ENCODE data around the gene BCR.

BCR gene

DNA sequence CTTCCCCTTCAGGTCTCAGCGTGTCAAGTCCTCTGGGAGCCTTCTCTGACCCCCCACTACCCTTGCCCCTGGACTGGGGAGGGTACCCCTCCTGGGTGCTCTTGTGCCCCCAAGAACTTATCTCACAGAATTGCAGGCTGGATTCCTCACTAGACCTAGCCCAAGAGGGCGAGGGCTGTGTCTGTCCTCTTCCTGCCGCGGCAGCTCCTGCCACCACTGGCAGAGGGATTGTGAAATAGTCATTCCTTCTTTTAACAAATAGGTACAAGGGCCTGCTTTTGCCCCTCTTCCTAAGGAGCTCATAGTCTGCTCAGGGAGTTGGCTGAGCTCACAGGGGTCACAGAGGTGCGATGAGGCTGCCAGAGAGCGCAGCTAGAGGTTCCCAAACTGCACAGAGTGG lies 29.5 kb upstream of the BCR start:
- DNase-seq: no peak

DNA sequence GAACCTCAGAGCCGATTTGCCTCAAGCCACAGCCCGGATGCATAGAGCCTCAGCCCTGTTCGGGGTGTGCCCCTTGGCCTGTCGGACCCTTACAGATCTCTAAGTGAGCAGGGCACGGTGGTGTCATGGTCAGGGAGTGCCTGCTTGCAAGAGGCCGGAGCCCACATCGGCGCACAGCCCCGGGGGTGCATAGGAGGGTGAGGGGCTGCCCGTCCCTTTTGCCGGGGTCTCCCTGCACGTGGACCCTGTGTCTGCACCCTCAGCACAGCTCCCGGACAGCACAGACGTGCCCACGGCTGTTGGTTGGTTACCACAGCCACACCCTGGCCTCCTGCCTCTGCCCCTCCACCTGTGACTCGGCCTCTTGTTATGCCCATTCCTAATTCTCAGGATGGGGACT lies 28.5 kb upstream of the BCR start:
- DNase-seq: no peak

DNA sequence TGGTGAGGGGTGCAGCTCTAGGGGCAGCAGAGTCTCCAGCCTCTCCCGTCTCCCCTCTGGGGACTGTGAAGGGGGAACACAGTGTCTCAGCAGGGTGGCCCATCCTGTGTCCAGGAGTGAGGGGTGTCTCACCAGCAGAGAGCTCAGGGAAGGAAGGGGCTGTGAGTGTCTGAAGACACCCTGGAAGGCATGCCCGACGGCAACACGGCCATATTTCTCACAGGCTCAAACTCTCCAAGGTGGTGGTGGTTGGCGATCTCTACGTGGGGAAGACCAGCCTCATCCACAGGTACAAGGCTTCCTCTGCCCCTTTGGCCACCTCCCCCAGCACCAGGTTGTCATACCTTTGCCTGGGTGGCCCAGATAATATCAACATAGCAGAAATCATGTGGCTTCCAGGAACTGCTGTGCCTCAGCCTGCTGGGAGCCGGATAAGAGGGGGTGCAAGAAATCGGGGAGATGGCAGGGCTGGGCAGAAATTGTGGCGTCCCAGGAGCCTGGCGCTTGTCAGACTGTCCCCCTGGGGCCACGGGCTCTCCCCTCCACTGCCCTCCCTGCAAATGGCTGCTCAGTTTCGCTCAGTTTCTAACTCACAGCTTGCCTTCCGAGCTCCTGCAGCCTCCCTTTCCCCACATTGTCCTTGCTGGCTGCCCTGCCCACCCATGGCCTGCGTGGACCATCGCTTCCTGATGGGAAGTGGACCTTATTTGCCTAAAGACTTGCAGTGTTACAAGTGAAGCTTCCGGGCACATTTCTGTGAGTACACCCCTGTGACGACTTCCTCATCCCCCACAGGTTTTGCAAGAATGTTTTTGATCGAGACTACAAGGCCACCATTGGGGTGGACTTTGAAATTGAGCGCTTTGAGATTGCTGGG lies 27.8 kb upstream of the BCR start:
- no peak for DNase-seq

DNA sequence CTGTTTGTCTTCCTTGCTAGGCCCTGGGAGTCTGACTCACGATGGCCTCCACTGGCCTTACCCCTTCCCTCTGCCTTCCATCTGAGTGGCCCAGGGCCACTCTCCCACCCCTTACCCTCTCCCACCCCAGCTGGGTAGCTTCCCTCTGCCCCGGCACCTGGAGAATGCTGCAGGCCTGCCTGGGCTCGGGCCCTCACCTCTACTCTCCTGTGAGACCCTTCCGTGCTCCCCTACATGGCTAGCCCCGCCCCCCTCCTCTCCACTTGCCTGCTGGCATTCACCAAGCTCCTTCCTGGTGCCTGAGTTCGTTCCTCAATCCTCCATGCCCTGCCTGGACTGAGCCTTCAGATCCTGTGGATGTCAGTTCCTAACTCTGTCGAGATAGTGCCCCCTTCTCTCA lies 26.3 kb upstream of the BCR start:
- no peak for DNase-seq

DNA sequence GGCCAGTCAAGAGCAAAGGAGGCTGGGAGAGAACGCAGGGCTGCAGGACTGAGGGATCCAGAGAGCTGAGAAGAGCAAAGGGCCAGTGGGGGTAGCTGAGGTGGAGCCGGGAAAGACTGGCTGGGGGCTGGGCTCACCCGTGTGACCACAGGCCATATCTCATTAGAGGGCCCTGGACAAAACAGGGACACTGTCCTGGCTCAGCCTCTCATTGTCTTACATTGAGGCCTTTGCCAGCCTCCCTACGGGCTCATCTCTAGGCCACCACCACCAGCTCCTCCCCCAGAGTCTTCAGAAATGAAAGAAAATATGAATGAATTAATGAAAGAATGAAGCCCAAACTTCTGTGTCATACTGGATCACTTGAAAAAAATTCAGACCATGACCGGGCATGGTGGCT lies 25.8 kb upstream of the BCR start:
- DNase-seq: no peak

DNA sequence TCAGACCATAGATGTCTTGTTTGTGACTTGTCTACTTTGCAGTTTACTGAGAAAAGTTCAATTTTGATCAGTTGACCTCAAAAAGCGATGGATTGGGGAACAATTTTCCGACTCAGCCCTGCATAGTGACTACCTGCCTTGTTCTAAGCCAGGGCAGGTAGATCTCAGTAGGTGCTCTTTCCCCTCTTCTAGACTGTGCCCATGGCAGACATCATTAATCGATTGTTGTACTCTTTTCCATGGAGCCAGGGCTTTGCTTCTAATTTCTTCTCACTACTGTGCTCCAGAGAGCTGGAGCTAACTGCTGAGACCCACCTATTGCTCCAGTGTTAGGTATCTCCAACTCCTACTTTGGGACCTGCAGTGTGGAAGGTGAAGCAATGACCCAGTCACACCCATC lies 25.2 kb upstream of the BCR start:
- no peak for DNase-seq

DNA sequence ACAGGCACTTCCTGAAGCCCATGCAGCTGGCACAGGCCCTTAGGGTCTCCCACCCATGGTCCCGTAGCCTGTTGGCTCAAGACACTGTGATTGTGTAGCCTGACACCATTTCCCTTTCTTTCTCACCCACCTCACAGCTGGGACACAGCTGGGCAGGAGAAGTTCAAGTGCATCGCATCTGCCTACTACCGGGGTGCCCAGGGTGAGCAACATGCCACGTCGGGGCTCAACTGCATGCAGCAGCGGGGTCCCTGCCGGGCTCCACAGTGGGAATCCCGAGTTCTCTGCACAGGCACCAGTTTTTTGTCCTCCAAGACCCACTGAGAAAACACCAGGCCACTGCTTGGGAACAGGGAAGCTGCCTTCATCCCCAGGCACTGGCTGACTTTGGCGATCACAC lies 24.5 kb upstream of the BCR start:
- no peak for DNase-seq

DNA sequence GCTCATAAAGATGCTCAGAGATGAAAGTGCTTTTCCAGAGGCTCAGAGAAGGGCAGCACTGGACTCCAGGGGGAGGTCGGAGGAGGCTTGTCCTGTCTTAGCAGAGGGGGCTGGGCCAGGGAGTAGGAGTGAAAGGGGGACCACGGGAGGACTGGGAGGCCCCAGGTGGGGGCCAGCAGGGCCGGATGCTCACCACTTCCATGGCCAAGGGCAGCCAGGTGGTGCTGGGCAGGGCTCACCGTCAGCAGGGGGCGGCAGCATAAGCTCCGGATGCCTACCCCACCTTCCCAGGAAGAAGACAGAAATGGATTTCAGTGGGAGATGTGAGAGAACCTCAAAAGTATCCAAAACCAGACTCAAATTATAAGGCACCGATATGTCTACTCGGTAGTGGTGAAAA lies 24.0 kb upstream of the BCR start:
- DNase-seq: no peak

DNA sequence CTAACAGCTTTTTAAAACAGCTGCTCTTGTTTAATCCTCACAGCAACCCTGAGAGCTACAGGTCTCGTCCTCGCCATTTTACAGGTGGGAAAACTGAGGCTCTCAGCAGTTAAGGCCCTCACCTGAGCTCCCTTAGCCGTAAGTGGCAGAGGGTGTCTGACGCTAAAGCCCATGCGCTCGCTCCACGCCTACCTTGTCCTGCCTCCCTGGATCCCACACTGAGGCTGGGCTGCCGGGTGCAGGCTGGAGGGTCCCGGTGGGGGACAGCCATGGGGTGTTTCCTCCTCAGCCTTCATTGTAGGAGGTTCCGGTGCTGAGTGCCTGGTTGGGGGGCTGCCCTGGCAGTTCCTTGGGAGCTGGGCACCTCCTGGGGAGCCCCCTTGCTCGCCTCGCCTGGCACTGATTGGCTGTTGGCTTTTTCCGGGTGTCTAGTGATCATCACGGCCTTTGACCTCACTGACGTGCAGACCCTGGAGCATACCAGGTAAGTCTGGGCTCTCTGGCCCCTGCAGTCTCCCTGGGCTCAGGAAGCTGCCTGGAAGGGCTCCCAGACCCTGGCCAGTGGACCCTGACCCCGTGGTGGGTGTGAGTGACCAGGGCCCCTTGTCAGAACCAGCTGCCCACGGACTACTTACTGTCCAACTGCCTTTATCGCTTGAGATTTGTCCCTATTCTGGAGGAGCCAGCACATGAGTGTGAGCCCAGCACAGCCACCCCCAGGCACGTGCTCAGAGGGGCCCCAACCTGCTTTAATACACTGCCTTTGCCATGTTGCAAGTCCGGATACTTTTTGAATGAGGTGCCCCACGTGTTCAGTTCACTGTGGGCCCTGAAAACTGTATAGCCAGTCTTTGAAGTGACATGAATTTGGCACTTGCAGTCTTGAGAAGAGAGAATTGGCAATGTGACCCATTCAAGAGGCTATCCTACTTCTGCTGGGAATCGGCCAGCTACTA lies 22.5 kb upstream of the BCR start:
- DNase-seq: no peak

DNA sequence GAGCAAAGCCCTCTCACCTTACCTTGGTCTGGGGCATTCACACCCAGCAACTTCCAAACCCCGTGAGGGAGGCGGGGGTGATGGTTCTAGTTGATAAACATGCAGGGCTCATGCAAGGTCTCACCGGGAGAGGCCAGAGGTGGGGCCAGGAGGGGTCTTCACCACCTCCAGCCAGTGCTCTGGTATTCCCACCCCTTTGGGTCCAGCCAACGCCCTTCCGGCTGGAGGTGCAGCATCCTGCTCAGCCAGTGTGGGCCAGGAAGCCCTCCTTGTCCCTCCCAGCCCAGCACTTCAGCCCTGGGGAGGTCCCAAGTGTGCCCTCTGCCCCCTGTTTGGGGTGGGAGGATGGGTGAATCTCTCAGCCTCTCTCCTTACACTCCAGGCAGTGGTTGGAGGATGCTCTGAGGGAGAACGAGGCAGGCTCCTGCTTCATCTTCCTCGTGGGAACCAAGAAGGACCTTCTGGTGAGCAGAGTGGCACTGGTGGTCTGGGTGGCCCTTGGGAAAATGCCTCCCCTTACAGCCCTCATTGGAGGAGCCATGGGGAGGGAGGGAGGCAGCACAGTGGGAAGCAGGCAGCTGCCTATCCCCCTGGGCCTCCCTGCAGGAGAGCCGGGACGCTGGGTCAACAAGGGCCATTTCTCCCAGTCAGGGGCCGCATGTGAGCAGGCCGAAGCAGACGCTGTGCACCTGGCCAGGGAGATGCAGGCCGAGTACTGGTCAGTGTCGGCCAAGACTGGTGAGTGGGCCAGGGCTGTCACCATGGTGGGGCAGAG lies 21.6 kb upstream of the BCR start:
- no peak for DNase-seq

DNA sequence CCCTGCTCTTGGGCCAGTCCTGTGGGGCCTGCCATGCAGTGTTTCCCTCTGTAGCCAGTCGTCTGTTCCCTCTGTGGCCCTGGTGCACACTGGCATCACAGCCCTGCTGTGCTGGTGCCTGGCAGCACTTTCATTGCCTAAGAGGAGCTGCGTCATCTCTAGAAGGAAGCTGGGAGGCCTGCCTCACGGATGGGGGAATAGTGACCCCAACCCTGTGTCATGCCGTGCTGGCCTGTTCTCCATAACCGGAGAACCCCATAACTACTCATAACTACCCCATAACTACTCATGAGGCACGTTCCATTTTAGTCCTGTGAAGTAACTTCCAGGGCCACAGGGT lies 21.0 kb upstream of the BCR start:
- no peak for DNase-seq

DNA sequence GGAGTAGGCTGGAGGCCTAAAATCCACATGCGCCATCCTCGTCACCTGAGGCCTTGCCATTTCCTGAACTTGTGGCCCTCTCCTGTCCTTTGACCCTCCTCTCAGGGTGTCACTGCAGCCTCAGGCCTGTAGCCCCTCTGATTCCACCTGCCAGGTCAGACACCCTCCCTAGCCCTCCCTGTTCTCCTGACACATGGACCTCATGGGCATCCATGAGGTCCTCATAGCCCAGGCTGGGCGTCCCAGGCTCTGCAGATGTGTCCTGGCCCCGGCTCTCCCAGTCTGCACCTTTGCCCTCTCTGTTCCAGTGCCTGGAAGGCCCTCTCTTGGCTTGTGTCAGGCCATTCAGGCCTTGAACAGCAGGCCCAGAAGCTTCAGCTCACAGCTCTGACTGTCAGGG lies 19.3 kb upstream of the BCR start:
- DNase-seq: no peak

DNA sequence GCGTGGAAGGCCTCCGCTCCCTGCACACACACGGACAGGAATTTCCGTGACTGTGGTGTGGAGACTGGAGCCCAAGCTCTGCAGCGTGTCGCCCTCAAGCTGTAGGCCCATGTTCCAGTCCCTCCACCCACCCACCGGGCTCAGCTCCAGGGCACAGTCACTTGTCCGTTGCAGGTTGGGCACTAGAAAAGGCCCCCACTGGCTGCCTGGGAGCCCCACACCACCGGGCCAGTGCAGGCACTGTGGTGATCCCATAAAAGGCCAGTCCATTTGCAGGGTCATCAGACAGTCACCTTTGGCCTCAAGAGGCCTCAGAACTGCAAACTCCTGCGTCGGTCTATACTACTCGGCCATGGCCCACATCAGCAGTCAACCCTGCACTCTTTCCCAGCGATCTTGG lies 18.7 kb upstream of the BCR start:
- DNase-seq: no peak

DNA sequence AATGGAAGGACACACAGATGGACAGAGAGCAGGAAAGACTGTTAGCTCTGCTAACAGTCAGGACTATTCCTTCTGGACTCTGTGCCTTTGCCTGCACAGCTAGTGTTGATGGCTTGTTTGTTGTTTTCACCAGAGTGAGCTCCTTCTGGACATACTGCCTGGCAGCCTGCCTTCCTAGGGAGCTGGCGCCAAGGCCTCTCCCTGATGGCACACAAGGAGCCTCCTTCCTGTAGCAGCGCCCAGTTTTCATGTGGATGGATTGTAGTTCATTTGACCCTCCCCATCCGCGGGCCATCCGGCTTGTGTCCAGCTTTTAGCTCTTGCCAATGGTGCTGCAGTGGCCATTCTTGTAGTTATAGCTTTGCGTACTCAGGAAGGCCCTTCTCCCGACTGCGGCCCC lies 16.6 kb upstream of the BCR start:
- DNase-seq: peak in 41 of 51 donors; percentile 11 to 88 (median 55)

DNA sequence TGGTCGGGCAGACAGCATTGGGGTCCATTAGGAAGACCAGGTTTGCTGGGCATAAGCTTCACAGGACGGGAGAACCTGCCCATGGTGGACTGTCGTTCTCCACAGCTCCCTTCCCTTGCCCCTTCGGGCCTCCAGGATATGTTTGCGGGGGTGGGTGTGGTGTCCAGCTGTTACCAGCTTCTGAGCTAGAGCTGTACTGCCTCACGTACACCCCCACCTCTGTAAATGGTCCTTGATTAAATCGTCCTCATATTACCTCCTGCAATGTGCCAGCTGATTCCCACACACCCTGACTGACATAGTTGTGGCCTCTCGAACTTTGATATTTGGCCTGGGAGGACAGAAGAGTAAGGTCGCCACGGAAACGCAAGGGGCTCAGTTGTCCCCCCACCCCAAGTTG lies 16.2 kb upstream of the BCR start:
- no peak for DNase-seq

DNA sequence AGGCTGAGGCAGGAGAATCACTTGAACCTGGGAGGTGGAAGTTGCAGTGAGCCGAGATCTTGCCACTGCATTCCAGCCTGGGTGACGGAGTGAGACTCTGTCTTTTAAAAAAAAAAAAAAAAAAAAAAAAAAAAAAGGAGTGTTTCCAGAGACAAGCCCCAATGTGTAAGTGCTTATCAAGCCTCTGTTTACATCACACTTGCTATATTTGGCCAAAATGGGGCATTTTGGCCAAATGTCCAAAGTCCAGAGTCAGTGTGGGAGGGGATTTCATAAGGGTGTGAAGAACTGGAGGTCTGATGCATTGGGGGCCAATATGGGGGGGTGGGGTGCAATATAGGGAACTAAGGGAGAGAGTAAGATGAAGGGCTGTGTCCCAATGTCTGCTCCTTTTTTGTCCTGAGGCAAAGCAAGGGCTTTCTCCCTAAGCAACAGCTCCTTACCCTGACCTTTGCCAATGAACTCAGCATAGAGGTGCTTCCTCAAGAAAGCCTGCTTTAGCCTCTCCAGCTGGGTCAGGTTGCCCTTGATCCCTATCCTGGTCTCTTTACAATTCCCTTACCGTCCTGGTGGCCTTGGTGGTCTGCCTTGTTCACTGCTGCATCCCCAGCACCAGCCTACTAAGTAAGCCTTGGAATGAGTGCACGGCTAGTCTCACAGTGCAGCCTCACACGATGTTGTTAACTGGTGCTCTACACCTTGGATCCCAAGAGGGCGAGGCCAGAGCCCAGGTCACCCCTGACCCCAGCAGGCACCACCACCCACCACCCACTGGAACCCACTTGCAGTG lies 14.1 kb upstream of the BCR start:
- no peak for DNase-seq

DNA sequence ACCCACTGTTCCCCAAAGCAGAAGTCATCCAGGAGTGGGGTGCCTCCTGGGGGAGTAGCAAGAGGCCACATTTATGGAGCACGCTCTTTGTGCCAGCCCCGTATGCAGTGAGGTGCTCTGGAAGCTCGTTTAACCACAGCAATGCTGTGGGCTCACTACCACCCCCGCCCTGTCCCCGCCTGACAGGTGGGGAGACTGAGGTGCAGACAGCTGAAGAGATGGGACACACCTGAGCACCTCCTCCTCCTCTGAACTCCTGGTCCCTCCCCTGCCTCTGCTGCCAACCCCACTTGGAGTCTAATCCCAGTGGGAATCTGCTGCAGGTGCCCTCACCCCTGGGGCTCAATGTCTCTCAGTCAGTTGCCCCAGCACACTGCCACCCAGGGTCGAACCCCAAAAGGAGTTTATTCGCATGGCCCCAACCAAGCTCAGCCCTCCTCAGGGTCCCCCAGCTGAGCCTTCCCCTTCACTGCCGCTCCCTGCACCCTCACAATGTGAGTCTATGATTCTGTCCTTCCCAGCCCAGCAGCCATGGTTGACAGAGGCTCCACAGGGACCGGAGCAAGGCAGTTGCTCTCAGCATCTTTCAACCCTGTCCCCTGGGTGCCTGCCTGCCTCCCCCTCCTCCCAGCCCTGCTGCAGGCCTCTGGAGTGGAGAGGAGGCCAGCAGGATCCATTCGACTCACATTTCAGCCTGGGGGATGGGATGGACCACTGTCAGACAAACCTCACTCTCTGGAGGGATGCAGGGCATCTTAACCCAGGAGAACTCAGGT lies 13.3 kb upstream of the BCR start:
- DNase-seq: no peak

DNA sequence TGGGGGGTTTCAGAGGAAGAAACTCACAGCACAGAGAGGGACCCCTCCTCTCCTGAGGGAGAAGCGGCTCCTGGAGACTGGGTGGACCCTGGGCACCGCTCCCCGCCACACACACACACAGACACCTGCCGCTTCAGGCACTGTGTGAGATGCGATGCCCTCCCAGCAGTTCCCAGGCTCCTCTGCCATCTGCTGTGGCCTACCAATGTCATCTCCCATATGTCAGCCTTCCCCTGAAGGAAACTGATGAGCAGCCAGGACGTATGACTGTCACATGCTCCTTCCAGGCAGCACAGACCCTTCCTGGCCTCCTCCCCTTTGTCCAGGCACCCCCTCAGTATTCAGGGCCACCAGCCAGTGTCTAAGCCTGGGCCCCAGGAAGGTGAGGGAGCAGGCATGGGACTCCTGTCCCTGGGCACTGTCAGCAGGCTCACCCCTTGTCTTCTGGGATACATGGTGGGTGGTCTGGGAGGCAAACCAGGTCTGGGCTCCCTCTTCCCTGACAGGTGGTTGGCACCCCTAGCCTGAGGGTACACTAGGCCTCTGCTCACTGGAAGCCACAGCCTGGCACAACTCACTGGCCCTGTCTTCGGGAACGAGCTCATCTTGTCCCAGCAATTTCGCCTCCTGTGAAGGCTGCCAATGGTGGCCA lies 11.8 kb upstream of the BCR start:
- no peak for DNase-seq

DNA sequence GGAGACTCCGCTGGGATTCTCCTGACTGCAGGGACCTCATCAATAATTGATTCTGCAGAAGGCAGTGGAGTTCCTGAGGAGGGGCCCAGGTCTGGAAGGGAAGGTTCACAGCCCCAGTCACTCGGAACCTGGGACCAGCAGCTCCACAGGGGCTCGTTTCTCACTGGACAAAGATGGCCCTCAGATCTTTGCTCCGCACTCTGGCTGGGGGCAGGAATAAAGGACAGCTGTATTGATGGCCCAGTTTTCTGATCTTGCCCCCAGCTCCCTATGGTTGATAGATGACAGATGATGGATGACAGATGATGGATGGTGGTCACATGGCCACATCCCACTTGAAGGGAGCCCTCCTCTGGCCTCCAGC lies 11.3 kb upstream of the BCR start:
- DNase-seq: no peak

Data from hypothalamus (tissue), 51 donors.